Mesendoderm (in vitro differentiated cells): Measurements from ENCODE around the gene KCNJ6.

ENCODE experiments used
- DNase-seq: peaks from one replicate; pipeline ENCODE4 v3.0.0; 2013
- H2AK5ac ChIP-seq: 2 replicates; pipeline ENCODE4 v1.6.1; 2013; ENCODE audit warnings: low read length, inconsistent platforms
- H2BK120ac ChIP-seq: 2 replicates; pipeline ENCODE4 v1.6.1; 2013; ENCODE audit warnings: low read depth, mild to moderate bottlenecking, low read length, moderate library complexity, mixed read lengths
- H2BK15ac ChIP-seq: replicated peaks from 2 replicates; pipeline ENCODE4 v1.6.1; 2013; ENCODE audit warnings: low read depth, mild to moderate bottlenecking, moderate library complexity
- H2BK5ac ChIP-seq: 2 replicates; pipeline ENCODE4 v1.6.1; 2013; ENCODE audit warnings: low read length, inconsistent platforms
- H3K18ac ChIP-seq: 2 replicates; pipeline ENCODE4 v1.6.1; 2013; ENCODE audit warnings: mild to moderate bottlenecking, low read length, mixed read lengths
- H3K23ac ChIP-seq: one replicate; pipeline ENCODE4 v1.6.1; 2013; ENCODE audit warnings: low read length
- H3K27ac ChIP-seq: 2 replicates; pipeline ENCODE4 v1.5.1; 2013; ENCODE audit warnings: low read depth, mild to moderate bottlenecking, inconsistent platforms, low read length, moderate library complexity
- H3K27me3 ChIP-seq: 2 replicates; pipeline ENCODE4 v1.6.1; 2013; ENCODE audit warnings: low read length, control low read depth, mild to moderate bottlenecking, inconsistent platforms; ENCODE audit not compliant: insufficient read depth, poor library complexity
- H3K36me3 ChIP-seq: 2 replicates; pipeline ENCODE4 v1.6.1; 2013; ENCODE audit warnings: low read length, inconsistent platforms; ENCODE audit not compliant: control insufficient read depth, insufficient read depth
- H3K4ac ChIP-seq: one replicate; pipeline ENCODE4 v1.6.1; 2013; ENCODE audit warnings: low read depth, mild to moderate bottlenecking, low read length, moderate library complexity
- H3K4me1 ChIP-seq: 2 replicates; pipeline ENCODE4 v1.6.1; 2013; ENCODE audit warnings: low read depth, low read length, inconsistent platforms; ENCODE audit not compliant: control insufficient read depth
- H3K4me2 ChIP-seq: 2 replicates; pipeline ENCODE4 v1.6.1; 2013; ENCODE audit warnings: low read length
- H3K4me3 ChIP-seq: 2 replicates; pipeline ENCODE4 v1.5.1; 2013; ENCODE audit warnings: mild to moderate bottlenecking, low read length
- H3K56ac ChIP-seq: one replicate; pipeline ENCODE4 v1.6.1; 2013; ENCODE audit warnings: low read length
- H3K79me1 ChIP-seq: 2 replicates; pipeline ENCODE4 v1.6.1; 2013; ENCODE audit warnings: low read length, inconsistent platforms
- H3K79me2 ChIP-seq: 2 replicates; pipeline ENCODE4 v1.6.1; 2013; ENCODE audit warnings: mild to moderate bottlenecking, low read length; ENCODE audit not compliant: control insufficient read depth, insufficient read depth
- H3K9ac ChIP-seq: 2 replicates; pipeline ENCODE4 v1.6.1; 2013; ENCODE audit warnings: low read length, inconsistent platforms
- H4K5ac ChIP-seq: one replicate; pipeline ENCODE4 v1.6.1; 2013; ENCODE audit warnings: low read length
- H4K8ac ChIP-seq: one replicate; pipeline ENCODE4 v1.6.1; 2013; ENCODE audit warnings: low read depth, mild to moderate bottlenecking, control low read depth, low read length, moderate library complexity
- WGBS: extraction: QIAGEN DNeasy Blood & Tissue Kit; methylation state at CpG from one replicate; pipeline ENCODE4 v1.1.7; 2013; ENCODE audit warnings: low lambda C conversion rate, missing lambda C conversion rate; ENCODE audit not compliant: insufficient coverage; ENCODE audit errors: extremely low coverage; 5-methylcytosine and 5-hydroxymethylcytosine counted together

KCNJ6 gene

DNA sequence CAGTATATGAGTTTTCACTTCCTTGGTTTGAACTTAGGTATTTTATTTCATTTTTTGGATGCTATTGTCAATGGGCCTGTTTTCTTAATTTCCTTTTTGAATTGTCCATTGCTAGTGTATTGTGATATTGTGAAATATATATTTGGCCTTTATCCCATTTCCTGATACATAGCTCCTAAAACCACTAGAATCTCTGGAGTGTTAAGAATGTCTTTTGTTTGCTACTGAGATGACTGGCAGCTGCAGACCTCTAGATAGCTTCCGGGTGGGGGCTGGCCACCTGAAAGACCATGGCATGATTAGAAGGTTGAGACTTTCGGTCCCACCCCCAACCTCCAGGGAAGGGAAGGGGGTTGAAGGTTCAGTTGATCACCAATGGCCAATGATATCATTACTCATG lies 245.4 kb downstream of the KCNJ6 start:
- DNase-seq = no peak
- Histone ChIP-seq H3K56ac (no peak overlapping the region), H3K4me2 (no peak overlapping the region), H2BK120ac (no peak overlapping the region), H2BK15ac (no peak overlapping the region), H3K23ac (no peak overlapping the region), H3K4ac (no peak overlapping the region), H3K9ac (no peak overlapping the region), H3K4me3 (no peak overlapping the region), H4K8ac (no peak overlapping the region), H3K18ac (no peak overlapping the region), H3K27ac (no peak overlapping the region), H3K4me1 (peaks cover 6% of the 10 kb centered on the region), H2AK5ac (no peak overlapping the region), H3K79me2 (no peaks in the 10 kb centered on the region), H3K36me3 (no peaks in the 10 kb centered on the region), H3K27me3 (no peaks in the 10 kb centered on the region), H4K5ac (no peak overlapping the region), H2BK5ac (no peak overlapping the region), H3K79me1 (no peaks in the 10 kb centered on the region)
- no CpG with 5 or more reads among the region's 2 CpGs for WGBS

DNA sequence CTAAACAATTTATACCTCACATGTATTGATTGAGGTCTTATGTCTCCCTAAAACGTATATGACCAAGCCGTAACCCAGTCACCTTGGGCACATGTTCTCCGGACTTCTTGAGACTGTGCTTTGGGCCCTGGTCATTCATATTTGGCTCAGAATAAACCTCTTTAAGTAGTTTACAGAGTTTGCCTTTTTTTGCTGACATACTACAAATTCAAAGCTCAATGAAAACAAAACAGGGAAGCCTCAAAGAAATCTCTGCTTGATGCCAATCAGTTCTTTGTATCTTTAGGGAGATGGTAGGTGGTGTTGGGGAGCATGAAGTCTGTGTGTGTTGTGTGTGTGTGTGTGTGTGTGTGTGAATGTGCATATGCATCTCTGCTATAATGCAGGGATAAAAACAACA lies 247.0 kb downstream of the KCNJ6 start:
- Histone ChIP-seq H3K79me1 (no peaks in the 10 kb centered on the region), H3K27ac (no peak overlapping the region)

DNA sequence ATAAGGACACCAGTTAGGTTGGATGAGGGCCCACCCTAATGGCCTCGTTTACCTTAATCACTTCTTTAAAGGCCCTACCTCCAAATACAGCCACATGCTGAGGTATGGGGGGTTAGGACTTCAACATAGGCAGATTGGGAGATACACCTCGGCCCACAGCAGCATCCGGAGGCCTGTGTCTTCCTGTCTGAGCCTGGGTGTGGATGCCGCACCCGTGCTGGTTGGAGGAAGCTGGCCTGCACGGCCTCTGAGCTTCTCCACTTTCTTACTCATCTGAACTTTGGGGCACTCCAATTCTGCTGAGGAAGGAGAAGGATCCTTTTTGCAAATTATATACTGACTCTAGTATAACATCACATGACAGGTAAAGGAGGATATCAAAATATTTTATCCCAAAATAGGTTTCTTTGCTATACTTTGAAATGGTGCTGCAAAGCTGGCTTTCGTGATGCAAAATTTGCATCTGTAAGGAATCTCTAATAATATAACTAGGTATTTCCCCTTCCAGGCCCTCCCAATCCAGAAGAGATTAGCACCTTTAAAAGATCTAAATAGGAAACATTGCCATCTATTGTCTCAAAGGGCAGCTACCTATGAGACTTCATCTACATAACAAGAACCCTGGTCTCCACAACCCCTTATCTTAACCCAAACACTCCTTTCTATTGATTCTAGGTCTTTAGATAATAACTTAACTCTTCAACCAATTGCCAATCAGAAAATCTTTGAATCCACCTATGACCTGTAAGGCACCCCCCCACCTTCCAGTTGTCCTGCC lies 247.6 kb downstream of the KCNJ6 start:
- H3K79me2 ChIP-seq = no peaks in the 10 kb centered on the region

More for the DNA sequence above, 247.0 kb downstream of the KCNJ6 start:
- WGBS = no CpG with 5 or more reads among the region's 3 CpGs
- Histone ChIP-seq H2BK5ac (no peak overlapping the region), H3K9ac (no peak overlapping the region), H2BK120ac (no peak overlapping the region), H3K79me2 (no peaks in the 10 kb centered on the region), H3K4me2 (no peak overlapping the region), H4K8ac (no peak overlapping the region), H2AK5ac (no peak overlapping the region), H2BK15ac (no peak overlapping the region), H3K4me1 (peaks cover 3% of the 10 kb centered on the region), H3K18ac (no peak overlapping the region), H3K36me3 (no peaks in the 10 kb centered on the region), H3K27me3 (no peaks in the 10 kb centered on the region), H3K56ac (no peak overlapping the region), H3K23ac (no peak overlapping the region), H3K4ac (no peak overlapping the region), H3K4me3 (no peak overlapping the region), H4K5ac (no peak overlapping the region)
- no peak for DNase-seq

DNA sequence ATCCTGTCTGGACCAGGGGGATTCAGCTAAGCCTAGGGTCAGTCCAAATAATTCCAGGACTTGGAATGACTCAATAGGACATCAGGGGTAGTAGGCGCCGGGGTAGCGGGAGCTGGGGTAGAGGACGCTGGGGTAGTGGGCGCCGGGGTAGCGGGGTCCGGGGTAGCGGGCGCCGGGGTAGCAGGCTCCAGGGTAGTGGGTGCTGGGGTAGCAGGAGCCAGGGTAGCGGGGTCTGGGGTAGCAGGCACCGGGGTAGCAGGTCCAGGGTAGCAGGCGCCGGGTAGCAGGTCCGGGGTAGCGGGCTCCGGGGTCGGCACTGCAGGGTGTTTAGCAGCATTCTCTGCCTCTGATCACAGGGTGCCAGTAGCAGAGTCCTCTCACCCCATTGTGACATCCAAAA lies 248.9 kb downstream of the KCNJ6 start:
- no peak overlapping the region for H3K4me2 ChIP-seq
- H3K18ac ChIP-seq = no peak overlapping the region
- H2BK15ac ChIP-seq = no peak overlapping the region
- H3K9ac ChIP-seq = no peak overlapping the region
- no peak overlapping the region for H3K4me3 ChIP-seq
- no peak overlapping the region for H2AK5ac ChIP-seq
- DNase-seq = no peak
- H2BK120ac ChIP-seq = peak overlapping the region; percentile 30
- no peaks in the 10 kb centered on the region for H3K4me1 ChIP-seq
- no peaks in the 10 kb centered on the region for H3K36me3 ChIP-seq
- no peaks in the 10 kb centered on the region for H3K79me2 ChIP-seq
- H3K4ac ChIP-seq = no peak overlapping the region
- no peak overlapping the region for H4K5ac ChIP-seq
- no peak overlapping the region for H4K8ac ChIP-seq
- no peak overlapping the region for H2BK5ac ChIP-seq
- no peaks in the 10 kb centered on the region for H3K79me1 ChIP-seq
- no CpG with 5 or more reads among the region's 19 CpGs for WGBS
- H3K27ac ChIP-seq = no peak overlapping the region
- H3K23ac ChIP-seq = no peak overlapping the region
- H3K27me3 ChIP-seq = no peaks in the 10 kb centered on the region
- H3K56ac ChIP-seq = no peak overlapping the region

More for the DNA sequence above, 247.6 kb downstream of the KCNJ6 start:
- H4K5ac ChIP-seq = no peak overlapping the region
- no peak overlapping the region for H2BK120ac ChIP-seq
- no peak overlapping the region for H3K56ac ChIP-seq
- no peak overlapping the region for H2BK15ac ChIP-seq
- H3K18ac ChIP-seq = peak overlapping the region; percentile 20
- H3K9ac ChIP-seq = no peak overlapping the region
- no peak overlapping the region for H2AK5ac ChIP-seq
- H2BK5ac ChIP-seq = no peak overlapping the region
- no CpG with 5 or more reads among the region's 7 CpGs for WGBS
- H3K4me3 ChIP-seq = no peak overlapping the region
- H4K8ac ChIP-seq = no peak overlapping the region
- no peak overlapping the region for H3K27ac ChIP-seq
- no peak overlapping the region for H3K23ac ChIP-seq
- H3K4ac ChIP-seq = no peak overlapping the region
- H3K4me1 ChIP-seq = peaks cover 2% of the 10 kb centered on the region
- H3K36me3 ChIP-seq = no peaks in the 10 kb centered on the region
- no peaks in the 10 kb centered on the region for H3K27me3 ChIP-seq
- H3K4me2 ChIP-seq = no peak overlapping the region
- DNase-seq = peak; percentile 67
- H3K79me1 ChIP-seq = no peaks in the 10 kb centered on the region

DNA sequence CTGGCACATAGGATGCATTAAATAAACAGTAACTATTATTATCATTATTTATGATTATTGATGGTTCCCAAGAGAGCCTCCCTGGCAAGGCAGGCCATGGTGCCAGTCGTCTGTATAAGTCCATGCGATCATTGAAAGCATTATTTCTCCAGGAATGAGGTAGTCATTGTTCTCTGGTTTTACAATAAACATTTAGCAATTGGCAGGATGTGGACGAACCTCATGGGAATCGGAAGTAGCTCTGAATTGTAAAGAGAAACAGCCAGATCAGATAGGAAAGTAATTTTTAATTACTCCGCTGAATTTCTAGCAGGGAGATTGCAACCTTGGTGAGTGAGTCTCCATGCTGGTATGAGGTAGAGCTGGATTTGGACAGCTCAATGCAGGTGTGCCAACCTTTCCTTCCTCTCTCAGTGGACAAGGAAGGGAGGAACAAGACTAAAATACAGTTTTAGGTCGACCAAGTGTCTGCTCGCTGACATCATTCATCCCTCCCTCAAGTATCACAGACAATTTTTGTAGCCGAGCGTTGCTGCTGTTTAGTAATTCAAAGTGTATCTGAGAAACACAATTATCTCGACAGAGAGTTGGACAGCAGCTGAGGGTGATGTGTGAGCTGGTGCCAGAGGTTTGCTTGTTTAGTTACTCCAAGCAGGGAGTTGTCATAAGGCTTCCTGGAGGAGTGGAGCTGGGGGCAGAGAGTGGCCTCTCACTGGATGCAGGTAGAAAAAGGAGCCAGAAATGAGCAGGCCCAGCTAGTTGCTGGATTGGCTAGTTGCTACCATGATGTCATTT lies 250.8 kb downstream of the KCNJ6 start:
- Histone ChIP-seq H3K4ac (no peak overlapping the region), H3K4me2 (no peak overlapping the region), H4K8ac (no peak overlapping the region), H3K4me1 (no peaks in the 10 kb centered on the region), H4K5ac (no peak overlapping the region), H3K23ac (no peak overlapping the region), H2BK15ac (no peak overlapping the region), H3K79me1 (no peaks in the 10 kb centered on the region), H3K27me3 (no peaks in the 10 kb centered on the region), H3K36me3 (no peaks in the 10 kb centered on the region), H3K4me3 (no peak overlapping the region), H3K9ac (no peak overlapping the region), H3K18ac (no peak overlapping the region), H2BK5ac (no peak overlapping the region), H3K56ac (no peak overlapping the region), H3K27ac (no peak overlapping the region), H2BK120ac (no peak overlapping the region), H2AK5ac (no peak overlapping the region), H3K79me2 (no peaks in the 10 kb centered on the region)
- no peak for DNase-seq
- WGBS = no CpG with 5 or more reads among the region's 10 CpGs
